Psoas muscle (tissue), 8 donors: ENCODE results near the gene SOS1. TPM values are rescaled to one million over a fixed set of nuclear protein-coding genes. Genes with fewer than 3 reads are reported as not detected.
"Not testable (repeated sequence)": the region's sequence is repeated elsewhere in the genome, so short reads cannot be mapped to it uniquely, and the experiment has no call there.

Source experiments
- ATAC-seq, 4 donors: fragments of 200-7000 bp; cut with Tn5 transposase; one replicate each; pipeline ENCODE4 v1.9.1; 2020; ENCODE audit warnings: moderate library complexity in 3 of 4, mild to moderate bottlenecking in 2 of 4
- DNase-seq, 2 donors: peaks; one replicate each; pipeline ENCODE4 v3.0.0-alpha.2; 2020
- H3K27ac ChIP-seq: fragments of 200-600 bp; one replicate; pipeline ENCODE4 v1.8.0; 2022
- H3K27me3 ChIP-seq, 3 donors: fragments of 200-600 bp in 1 of 3; one replicate each; pipeline versions ENCODE4 v1.6.1 to v1.8.0; 2013 to 2022; ENCODE audit warnings: low read length in 2 of 3, mild to moderate bottlenecking in 2 of 3, moderate library complexity in 1 of 3; ENCODE audit not compliant: insufficient read depth in 3 of 3
- H3K36me3 ChIP-seq, 2 donors: fragments of 200-600 bp in 1 of 2; one replicate each; pipeline versions ENCODE4 v1.6.1 to v1.8.0; 2013 to 2022; ENCODE audit warnings: low read depth in 1 of 2, mild to moderate bottlenecking in 1 of 2, moderate library complexity in 1 of 2; ENCODE audit not compliant: insufficient read depth in 1 of 2
- H3K4me1 ChIP-seq: fragments of 200-600 bp; one replicate; pipeline ENCODE4 v1.8.0; 2022
- H3K4me3 ChIP-seq: fragments of 200-600 bp; one replicate; pipeline ENCODE4 v1.8.0; 2022; ENCODE audit warnings: mild to moderate bottlenecking
- H3K9me3 ChIP-seq: fragments of 200-600 bp; one replicate; pipeline ENCODE4 v1.8.0; 2022
- CTCF ChIP-seq: fragments of 200-600 bp; IDR thresholded peaks from one replicate; pipeline ENCODE4 v1.8.0; 2022; ENCODE audit warnings: antibody characterized with exemption
- WGBS, 3 donors: extraction: QIAGEN DNeasy Blood & Tissue Kit; methylation state at CpG; one replicate each; pipeline versions ENCODE4 v1.1.6 to v1.1.7; 2013; 5-methylcytosine and 5-hydroxymethylcytosine counted together
- intact Hi-C, 2 donors: fragments of 100-400 bp; cut with DNase I; formaldehyde crosslinking; loops; one replicate each; pipeline versions ENCODE4 v1.11.0 to v1.14.2; 2022
- polyA plus RNA-seq, 3 donors: library from polyadenylated mRNA; stranded (reverse); fragments of 200-250 nt; gene quantifications; one replicate each; pipeline ENCODE4 v1.2.3, GENCODE V29; 2013
- total RNA-seq, 4 donors: library from RNA; stranded (reverse); fragmentation: NEBNext Ultra II Directional in 2 of 4; extraction: Animal tissue kit (Norgen Biotek cat#: 25700) in 2 of 4; gene quantifications; one replicate each; pipeline versions ENCODE4 v1.2.1 to v1.2.4, GENCODE V29; 2021 to 2023
- donor health status: healthy with polysubstance abuse.
- donor health status: DM: no; HTN: no; CAD: no; lungs with moderate emphysema.
- donor health status: Bipolar disorder and iron deficiency.
- donor health status: healthy.
- donor health status: DM: yes; HTN: yes; CAD: no.
- donor health status: DM: no; HTN: no; CAD: no.
- donor health status: DM: no; HTN: no; CAD: no.
- donor health status: DM: yes; HTN: yes; CAD: no.

SOS1 gene
- total and polyA plus RNA-seq, 7 donors, result 4.9 to 35.7 (median 25.4) TPM

- Histone ChIP-seq H3K36me3 (no peaks in the 10 kb centered on the region), H3K4me1 (no peaks in the 10 kb centered on the region), H3K27ac (no peak overlapping the region), H3K27me3 (no peaks in the 10 kb centered on the region), H3K4me3 (no peak overlapping the region), H3K9me3 (no peaks in the 10 kb centered on the region)
- no peak for TF ChIP-seq CTCF
- intact Hi-C loops, result loop anchor here in 1 of 2 donors (10.0 kb wide), 1 partner anchor 94 kb away; no protein-coding TSS in a partner anchor
- WGBS, 3 donors, result 56 to 71% (median 68%) methylated on average over 1 of the region's 1 CpG
- DNase-seq, result no peak
- ATAC-seq, result no peak
Observed at GRCh38 chr2:38940746-38941145, 180.1 kb downstream of the SOS1 start.

- Histone ChIP-seq H3K4me1 (no peaks in the 10 kb centered on the region), H3K36me3 (no peaks in the 10 kb centered on the region), H3K9me3 (no peaks in the 10 kb centered on the region), H3K27me3 (no peaks in the 10 kb centered on the region), H3K4me3 (no peak overlapping the region), H3K27ac (no peak overlapping the region)
- ATAC-seq, result no peak
- WGBS, 3 donors, result 78 to 87% (median 83%) methylated on average over 3 of the region's 3 CpGs
- no peak for TF ChIP-seq CTCF
- intact Hi-C loops, result no loop called here
- no peak for DNase-seq
Observed at GRCh38 chr2:38937548-38937947, 183.3 kb downstream of the SOS1 start.

DNA sequence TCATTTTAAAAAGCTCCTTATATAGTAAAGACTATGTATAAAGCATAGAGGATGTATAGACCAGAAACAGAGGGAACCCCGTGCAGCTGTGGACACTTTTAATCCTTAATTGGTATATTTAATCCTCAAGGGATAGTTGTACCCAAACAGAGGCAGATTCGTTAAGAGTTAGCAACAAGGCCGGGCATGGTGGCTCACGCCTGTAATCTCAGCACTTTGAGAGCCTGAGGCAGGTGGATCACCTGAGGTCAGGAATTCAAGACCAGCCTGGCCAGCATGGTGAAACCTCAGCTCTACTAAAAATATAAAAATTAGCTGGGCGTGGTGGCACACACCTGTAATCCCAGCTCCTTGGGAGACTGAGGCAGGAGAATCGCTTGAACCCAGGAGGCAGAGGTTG, 184.3 kb downstream of the SOS1 start:
- H3K4me3 ChIP-seq, H3K36me3 ChIP-seq, H3K27me3 ChIP-seq, H3K4me1 ChIP-seq, ATAC-seq, DNase-seq, H3K9me3 ChIP-seq, H3K27ac ChIP-seq, intact Hi-C loops: not testable (repeated sequence)
- WGBS, 3 donors, result 91 to 93% (median 92%) methylated on average over 6 of the region's 6 CpGs

DNA sequence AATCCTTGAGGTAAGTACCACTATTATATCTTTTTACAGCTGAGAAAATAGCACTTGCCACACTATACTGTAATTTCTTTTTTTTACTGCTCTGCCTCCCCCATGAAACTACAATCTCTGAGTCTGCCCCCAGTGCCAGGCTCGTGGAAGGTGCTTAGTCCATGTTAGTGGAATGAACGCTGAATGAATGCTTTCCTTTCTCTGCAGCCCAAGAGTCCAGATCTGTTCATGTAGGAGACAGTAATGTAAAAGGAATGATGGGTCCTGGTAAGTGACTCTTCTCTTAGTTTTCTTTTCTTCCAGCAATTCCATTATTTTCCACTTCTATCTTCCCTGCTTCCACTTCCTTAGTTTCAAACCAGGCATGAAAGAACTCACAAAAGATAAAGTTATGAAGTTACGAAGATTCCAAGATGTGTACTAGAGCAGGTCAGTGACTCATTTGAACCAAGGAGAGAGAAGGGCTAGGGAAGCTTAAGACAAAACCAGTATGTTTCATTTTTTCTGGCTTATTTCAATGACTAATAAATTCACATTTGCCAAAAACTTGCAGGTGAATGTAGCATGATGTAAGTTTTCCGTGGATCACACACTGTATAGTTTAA, 185.2 kb downstream of the SOS1 start:
- Histone ChIP-seq H3K4me3 (no peak overlapping the region), H3K27ac (no peak overlapping the region), H3K4me1 (no peaks in the 10 kb centered on the region), H3K36me3 (no peaks in the 10 kb centered on the region), H3K27me3 (no peaks in the 10 kb centered on the region), H3K9me3 (no peaks in the 10 kb centered on the region)
- intact Hi-C loops, result no loop called here
- DNase-seq (no peak), ATAC-seq (no peak)
- 86 to 92% (median 89%) methylated on average over 4 of the region's 4 CpGs for WGBS, 3 donors
- no peak for TF ChIP-seq CTCF

GRCh38 chr2:38934742-38935141, 186.1 kb downstream of the SOS1 start:
- no peaks in the 10 kb centered on the region for H3K9me3 ChIP-seq
- intact Hi-C loops, result no loop called here
- no peak for DNase-seq
- H3K36me3 ChIP-seq, result no peaks in the 10 kb centered on the region
- TF ChIP-seq CTCF, result no peak
- WGBS, 3 donors, result 66 to 72% (median 69%) methylated on average over 5 of the region's 5 CpGs
- H3K27me3 ChIP-seq, result no peaks in the 10 kb centered on the region
- ATAC-seq, result no peak
- no peak overlapping the region for H3K4me3 ChIP-seq
- H3K4me1 ChIP-seq, result no peaks in the 10 kb centered on the region
- no peak overlapping the region for H3K27ac ChIP-seq
